Neuronal stem cell (in vitro differentiated cells): ENCODE data around the gene EXOC3.

ENCODE experiments used
- DNase-seq: peaks from one replicate; pipeline ENCODE4 v3.0.0-alpha.2; 2013; ENCODE audit warnings: low spot score
- H2AFZ ChIP-seq: one replicate; pipeline ENCODE4 v1.6.1; 2013; ENCODE audit warnings: mild to moderate bottlenecking, low read length, inconsistent platforms
- H2AK5ac ChIP-seq: 2 replicates; pipeline ENCODE4 v1.6.1; 2013; ENCODE audit warnings: low read depth, mild to moderate bottlenecking, inconsistent platforms, low read length, moderate library complexity, mixed read lengths
- H2BK120ac ChIP-seq: 2 replicates; pipeline ENCODE4 v1.6.1; 2013; ENCODE audit warnings: low read depth, mild to moderate bottlenecking, inconsistent platforms, low read length, moderate library complexity, mixed read lengths
- H2BK12ac ChIP-seq: one replicate; pipeline ENCODE4 v1.6.1; 2013; ENCODE audit warnings: low read length, inconsistent platforms
- H2BK15ac ChIP-seq: 2 replicates; pipeline ENCODE4 v1.6.1; 2013; ENCODE audit warnings: mild to moderate bottlenecking, low read length, inconsistent platforms, mixed read lengths
- H2BK5ac ChIP-seq: one replicate; pipeline ENCODE4 v1.6.1; 2013; ENCODE audit warnings: inconsistent platforms, mild to moderate bottlenecking, low read length, moderate library complexity
- H3K14ac ChIP-seq: one replicate; pipeline ENCODE4 v1.6.1; 2013; ENCODE audit warnings: low read length, inconsistent platforms
- H3K18ac ChIP-seq: 2 replicates; pipeline ENCODE4 v1.6.1; 2013; ENCODE audit warnings: low read length, inconsistent platforms
- H3K23ac ChIP-seq: 2 replicates; pipeline ENCODE4 v1.6.1; 2013; ENCODE audit warnings: low read depth, mild to moderate bottlenecking, mixed read lengths, low read length, inconsistent platforms; ENCODE audit not compliant: poor library complexity
- H3K27ac ChIP-seq: replicated peaks from 3 replicates; pipeline ENCODE4 v1.5.1; 2013; ENCODE audit warnings: low read length, inconsistent platforms
- H3K27me3 ChIP-seq, 3 experiments: 2 replicates each; pipeline ENCODE4 v1.6.1; 2013; ENCODE audit warnings: low read length in 3 of 3, mild to moderate bottlenecking in 2 of 3, inconsistent platforms in 1 of 3, low read depth in 1 of 3, mixed read lengths in 1 of 3, moderate library complexity in 1 of 3; ENCODE audit not compliant: control insufficient read depth in 3 of 3, insufficient read depth in 3 of 3
- H3K36me3 ChIP-seq, 2 donors: replicated peaks in 1 of 2; 2 replicates each; pipeline ENCODE4 v1.6.1; 2013; ENCODE audit warnings: low read length in 2 of 2; ENCODE audit not compliant: control insufficient read depth in 2 of 2, insufficient read depth in 2 of 2
- H3K4ac ChIP-seq: 2 replicates; pipeline ENCODE4 v1.6.1; 2013; ENCODE audit warnings: inconsistent platforms, mild to moderate bottlenecking, low read length, moderate library complexity
- H3K4me1 ChIP-seq, 2 donors: 1 replicate in 1 of 2; 2 replicates in 1 of 2; pipeline ENCODE4 v1.6.1; 2013; ENCODE audit warnings: low read length in 2 of 2, low read depth in 1 of 2; ENCODE audit not compliant: control insufficient read depth in 2 of 2, insufficient read depth in 1 of 2
- H3K4me2 ChIP-seq: one replicate; pipeline ENCODE4 v1.6.1; 2013; ENCODE audit warnings: mild to moderate bottlenecking, low read length, inconsistent platforms; ENCODE audit not compliant: insufficient read depth, poor library complexity, severe bottlenecking
- H3K4me3 ChIP-seq, 2 donors: 2 replicates each; pipeline ENCODE4 v1.5.1; 2013; ENCODE audit warnings: low read length in 2 of 2, mild to moderate bottlenecking in 2 of 2, inconsistent platforms in 1 of 2, moderate library complexity in 1 of 2
- H3K79me1 ChIP-seq: one replicate; pipeline ENCODE4 v1.6.1; 2013; ENCODE audit warnings: low read depth, mild to moderate bottlenecking, inconsistent platforms, low read length, moderate library complexity
- H3K9ac ChIP-seq: one replicate; pipeline ENCODE4 v1.6.1; 2013; ENCODE audit warnings: mild to moderate bottlenecking, low read depth, low read length, inconsistent platforms; ENCODE audit not compliant: poor library complexity
- H3K9me3 ChIP-seq, 2 donors: replicated peaks in 1 of 2; 2 replicates each; pipeline versions ENCODE3 to v1.6.1; 2013; ENCODE audit warnings: low read length in 2 of 2, mild to moderate bottlenecking in 2 of 2, inconsistent platforms in 1 of 2, low read depth in 1 of 2, mixed read lengths in 1 of 2, moderate library complexity in 1 of 2; ENCODE audit not compliant: control insufficient read depth in 2 of 2, insufficient read depth in 1 of 2
- H4K8ac ChIP-seq: one replicate; pipeline ENCODE4 v1.6.1; 2013; ENCODE audit warnings: low read depth, mild to moderate bottlenecking, inconsistent platforms, low read length, moderate library complexity
- H4K91ac ChIP-seq: one replicate; pipeline ENCODE4 v1.6.1; 2013; ENCODE audit warnings: low read length, low read depth, mild to moderate bottlenecking, inconsistent platforms; ENCODE audit not compliant: poor library complexity
- WGBS, 2 donors: extraction: QIAGEN DNeasy Blood & Tissue Kit; methylation state at CpG; one replicate each; pipeline ENCODE4 v1.1.7; 2013; ENCODE audit warnings: missing lambda C conversion rate in 2 of 2, mixed read lengths in 1 of 2; ENCODE audit not compliant: insufficient read length in 2 of 2, insufficient replicate concordance in 1 of 2; ENCODE audit errors: extremely low coverage in 2 of 2; 5-methylcytosine and 5-hydroxymethylcytosine counted together

Gene EXOC3

GRCh38 chr5:462051-462481 is 19.1 kb downstream of the EXOC3 start:
- H4K91ac ChIP-seq, result no peak overlapping the region
- H3K4me1 ChIP-seq, result no peaks in the 10 kb centered on the region
- no peak overlapping the region for H2AFZ ChIP-seq
- peaks cover 2% of the 10 kb centered on the region for H3K79me1 ChIP-seq
- H2BK12ac ChIP-seq, result no peak overlapping the region
- H3K18ac ChIP-seq, result no peak overlapping the region
- no peak overlapping the region for H3K27ac ChIP-seq
- H3K4me3 ChIP-seq, result no peak overlapping the region
- no peak overlapping the region for H2BK15ac ChIP-seq
- H4K8ac ChIP-seq, result no peak overlapping the region
- H2BK5ac ChIP-seq, result no peak overlapping the region
- no peak overlapping the region for H3K9ac ChIP-seq
- no peak overlapping the region for H3K4ac ChIP-seq
- H3K27me3 ChIP-seq, result no peaks in the 10 kb centered on the region
- H3K14ac ChIP-seq, result no peak overlapping the region
- no peak overlapping the region for H2AK5ac ChIP-seq
- H3K9me3 ChIP-seq, result no peaks in the 10 kb centered on the region
- peaks cover 31 to 86% of the 10 kb centered on the region in 2 donors for H3K36me3 ChIP-seq
- no peak overlapping the region for H2BK120ac ChIP-seq
- no peak for DNase-seq
- H3K23ac ChIP-seq, result no peak overlapping the region
- no peak overlapping the region for H3K4me2 ChIP-seq
- WGBS, 2 donors, result no CpG with 5 or more reads among the region's 24 CpGs

GRCh38 chr5:463301-463700 is 20.3 kb downstream of the EXOC3 start:
- Histone ChIP-seq H3K4me1 (no peaks in the 10 kb centered on the region), H3K14ac (no peak overlapping the region), H4K8ac (no peak overlapping the region), H3K27ac (no peak overlapping the region), H3K4me2 (no peak overlapping the region), H3K23ac (no peak overlapping the region), H2BK5ac (no peak overlapping the region), H3K79me1 (peaks cover 2% of the 10 kb centered on the region), H3K18ac (no peak overlapping the region), H3K36me3 (peaks cover 22 to 75% of the 10 kb centered on the region in 2 donors), H2BK12ac (no peak overlapping the region), H3K4me3 (no peak overlapping the region), H2AK5ac (no peak overlapping the region), H2BK120ac (no peak overlapping the region), H3K4ac (no peak overlapping the region), H4K91ac (no peak overlapping the region), H3K9ac (no peak overlapping the region), H2AFZ (no peak overlapping the region), H3K9me3 (no peaks in the 10 kb centered on the region), H2BK15ac (no peak overlapping the region), H3K27me3 (no peaks in the 10 kb centered on the region)
- WGBS, 2 donors, result no CpG with 5 or more reads among the region's 7 CpGs
- no peak for DNase-seq

DNA sequence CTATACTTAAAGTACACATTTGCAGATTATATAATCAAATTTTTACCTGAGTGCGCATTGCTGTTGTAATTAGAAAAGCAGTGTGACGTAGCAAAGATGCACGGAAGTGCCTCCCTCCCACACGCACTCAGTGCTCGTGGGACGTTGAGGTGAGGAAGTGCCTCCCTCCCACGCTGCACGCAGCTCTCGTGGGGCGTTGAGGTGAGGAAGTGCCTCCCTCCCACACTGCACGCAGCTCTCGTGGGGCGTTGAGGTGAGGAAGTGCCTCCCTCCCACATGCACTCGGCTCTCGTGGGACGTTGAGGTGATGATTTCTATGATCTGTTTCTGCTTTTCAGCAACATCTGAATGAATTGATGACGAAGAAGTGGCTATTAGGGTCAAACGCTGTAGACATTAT is 21.0 kb downstream of the EXOC3 start:
- H3K36me3 ChIP-seq, result peaks cover 21 to 69% of the 10 kb centered on the region in 2 donors
- no CpG with 5 or more reads among the region's 18 CpGs for WGBS, 2 donors

GRCh38 chr5:464446-464842 is 21.5 kb downstream of the EXOC3 start:
- Histone ChIP-seq H2AFZ (no peak overlapping the region), H3K4ac (no peak overlapping the region), H3K27me3 (no peaks in the 10 kb centered on the region), H3K18ac (no peak overlapping the region), H3K4me2 (no peak overlapping the region), H3K9ac (no peak overlapping the region), H3K14ac (no peak overlapping the region), H3K79me1 (peaks cover 2% of the 10 kb centered on the region), H3K9me3 (no peaks in the 10 kb centered on the region), H3K36me3 (peaks cover 21 to 69% of the 10 kb centered on the region in 2 donors), H3K23ac (no peak overlapping the region), H3K4me3 (no peak overlapping the region), H2BK15ac (no peak overlapping the region), H2AK5ac (no peak overlapping the region), H2BK5ac (no peak overlapping the region), H2BK12ac (no peak overlapping the region), H3K27ac (no peak overlapping the region), H3K4me1 (no peaks in the 10 kb centered on the region), H2BK120ac (no peak overlapping the region), H4K8ac (no peak overlapping the region), H4K91ac (no peak overlapping the region)
- no peak for DNase-seq
- no CpG with 5 or more reads among the region's 19 CpGs for WGBS, 2 donors

More for the DNA sequence above, 21.0 kb downstream of the EXOC3 start:
- Histone ChIP-seq H4K91ac (no peak overlapping the region), H3K27me3 (no peaks in the 10 kb centered on the region), H3K9ac (no peak overlapping the region), H3K79me1 (peaks cover 2% of the 10 kb centered on the region), H2BK15ac (no peak overlapping the region), H2AFZ (no peak overlapping the region), H3K4me2 (no peak overlapping the region), H3K9me3 (no peaks in the 10 kb centered on the region), H3K4me1 (no peaks in the 10 kb centered on the region), H2BK12ac (no peak overlapping the region), H3K4me3 (peak overlapping the region in 1 of 2 donors; percentile 68), H2BK120ac (no peak overlapping the region), H3K27ac (no peak overlapping the region), H3K14ac (no peak overlapping the region), H3K18ac (no peak overlapping the region), H2AK5ac (no peak overlapping the region), H4K8ac (no peak overlapping the region), H2BK5ac (no peak overlapping the region), H3K4ac (no peak overlapping the region), H3K23ac (no peak overlapping the region)
- DNase-seq, result no peak
